Measurements from ENCODE around the gene IQCM.

DNA sequence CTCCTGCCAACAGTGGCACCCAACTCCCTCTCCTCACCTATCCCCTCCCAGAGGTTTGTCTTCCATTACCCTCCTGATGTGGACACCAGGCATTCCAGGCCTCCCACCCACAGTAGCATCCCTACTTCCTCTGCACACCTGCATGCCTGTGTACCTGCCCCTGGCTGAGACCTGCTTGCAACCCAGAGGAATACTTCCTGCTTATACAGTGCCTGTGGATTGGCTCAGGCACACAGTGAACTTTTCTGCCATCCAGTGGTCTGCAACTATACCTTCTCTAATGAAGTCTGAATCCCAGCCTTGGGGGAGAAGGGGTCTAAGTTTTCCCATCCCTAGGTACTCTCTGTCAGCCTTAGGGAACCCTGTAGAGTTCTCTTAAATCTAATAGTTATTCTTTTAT, 169.9 kb downstream of the IQCM start:
- TF ChIP-seq CTCF (IDR thresholded peaks at IDR 0.05) (no peak), POLR2A (IDR thresholded peaks at IDR 0.05) (no peak)
